KG1 (cell line): ENCODE results near the gene RCAN2.
"Not testable (repeated sequence)": the region's sequence is repeated elsewhere in the genome, so short reads cannot be mapped to it uniquely, and the experiment has no call there.

Experiments used
- DNase-seq: peaks from one replicate; lab custom pipeline; 2025; lab: John Stamatoyannopoulos, UW

Gene RCAN2

DNA sequence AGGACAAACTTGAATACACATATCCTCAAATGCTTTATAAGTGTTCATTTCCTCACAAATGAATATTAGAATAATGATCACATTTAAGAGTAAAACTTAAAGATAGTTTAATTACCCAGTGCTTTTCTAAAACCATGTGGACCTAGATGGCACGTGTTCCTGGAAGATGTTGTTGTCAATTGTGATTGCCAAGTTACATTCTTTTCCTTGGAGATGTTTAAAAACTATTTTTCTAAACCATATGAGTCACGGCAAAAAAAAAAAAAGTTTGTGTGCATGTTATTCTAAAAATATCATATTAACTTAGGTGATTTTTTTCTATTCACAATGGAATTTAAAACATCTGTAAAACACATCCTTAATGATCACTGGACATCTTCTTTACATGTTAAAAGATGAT lies 51.1 kb downstream of the RCAN2 start:
- no peak for DNase-seq

DNA sequence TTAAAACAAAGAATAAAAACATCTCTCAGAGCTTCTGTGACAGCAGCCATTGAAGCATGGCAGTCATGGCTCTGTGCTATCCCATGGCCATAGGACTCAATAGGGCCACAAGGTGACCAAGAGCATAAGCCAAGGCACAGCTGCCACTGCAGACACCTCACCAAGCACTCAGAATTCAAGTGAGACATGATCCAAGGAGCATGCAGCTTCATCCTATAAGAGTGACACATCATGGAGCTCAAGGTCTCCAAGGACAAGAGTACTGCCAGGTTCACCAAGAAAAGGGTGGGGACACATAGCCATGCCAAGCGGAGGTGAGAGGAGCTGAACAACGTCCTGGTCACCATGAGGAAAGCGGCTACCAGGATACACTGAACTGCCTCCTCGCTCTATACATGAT lies 53.0 kb downstream of the RCAN2 start:
- no peak for DNase-seq

DNA sequence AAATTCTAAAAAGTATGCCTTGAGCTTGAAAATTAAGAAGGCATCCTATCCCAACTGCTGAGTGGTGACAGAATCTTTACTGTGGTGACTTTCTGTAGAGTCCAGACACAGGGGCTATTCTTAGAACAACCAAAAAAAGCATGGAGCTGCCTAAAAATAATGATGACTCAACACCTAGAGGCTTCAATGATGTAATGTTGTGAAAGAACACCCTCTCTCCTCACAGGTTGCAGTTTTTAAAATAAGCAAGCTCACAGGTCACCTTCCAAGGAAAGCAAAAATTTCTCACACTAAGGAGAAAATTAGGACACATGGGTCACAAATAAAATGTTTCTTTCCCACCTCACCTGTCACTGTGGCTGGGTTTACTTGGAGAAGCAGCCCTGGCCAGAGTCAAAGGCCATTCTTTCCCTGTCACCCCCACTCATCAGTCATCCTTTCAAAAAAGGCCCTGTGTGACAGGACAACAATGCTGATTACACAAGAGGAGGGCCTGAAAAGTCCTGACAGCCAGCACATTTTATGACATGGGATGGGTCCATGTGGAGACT lies 53.5 kb downstream of the RCAN2 start:
- DNase-seq: no peak

DNA sequence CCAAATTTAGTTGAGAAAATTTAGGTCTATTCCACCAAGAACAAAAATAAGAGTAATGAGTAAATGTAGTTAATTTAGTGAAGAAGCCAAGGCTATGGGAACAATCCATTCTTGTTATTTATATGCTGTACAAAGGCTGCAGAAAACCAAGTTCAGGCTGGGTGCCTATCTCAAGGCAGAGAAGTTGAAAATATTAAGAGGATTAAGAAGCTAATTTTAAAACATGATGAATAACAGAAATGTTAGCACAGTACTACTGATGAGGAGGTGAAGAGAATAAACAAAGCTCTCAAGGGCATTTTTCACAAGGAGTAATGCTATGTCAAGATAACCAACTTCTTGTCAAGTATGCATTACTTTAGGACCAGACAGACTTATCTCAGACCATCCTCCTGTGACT lies 68.6 kb downstream of the RCAN2 start:
- no peak for DNase-seq

DNA sequence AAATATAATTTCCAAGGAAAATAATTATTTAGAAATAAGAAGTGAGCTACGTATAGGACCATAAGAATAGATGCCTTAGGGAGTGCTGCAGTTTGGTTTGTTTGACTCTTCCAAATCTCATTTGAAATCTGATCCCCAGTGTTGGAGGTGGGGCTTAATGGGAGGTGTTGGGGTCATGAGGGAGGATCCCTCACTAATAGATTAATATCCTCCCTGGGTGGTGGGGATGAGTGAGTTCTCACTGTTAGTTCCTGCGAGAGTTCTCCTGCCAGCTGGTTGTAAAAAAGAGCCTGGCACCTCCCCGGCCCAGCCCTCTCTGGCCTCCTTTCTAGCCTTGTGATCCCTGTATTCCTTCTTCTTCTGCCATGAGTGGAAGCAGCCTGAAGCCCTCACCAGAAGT lies 69.3 kb downstream of the RCAN2 start:
- DNase-seq: no peak

DNA sequence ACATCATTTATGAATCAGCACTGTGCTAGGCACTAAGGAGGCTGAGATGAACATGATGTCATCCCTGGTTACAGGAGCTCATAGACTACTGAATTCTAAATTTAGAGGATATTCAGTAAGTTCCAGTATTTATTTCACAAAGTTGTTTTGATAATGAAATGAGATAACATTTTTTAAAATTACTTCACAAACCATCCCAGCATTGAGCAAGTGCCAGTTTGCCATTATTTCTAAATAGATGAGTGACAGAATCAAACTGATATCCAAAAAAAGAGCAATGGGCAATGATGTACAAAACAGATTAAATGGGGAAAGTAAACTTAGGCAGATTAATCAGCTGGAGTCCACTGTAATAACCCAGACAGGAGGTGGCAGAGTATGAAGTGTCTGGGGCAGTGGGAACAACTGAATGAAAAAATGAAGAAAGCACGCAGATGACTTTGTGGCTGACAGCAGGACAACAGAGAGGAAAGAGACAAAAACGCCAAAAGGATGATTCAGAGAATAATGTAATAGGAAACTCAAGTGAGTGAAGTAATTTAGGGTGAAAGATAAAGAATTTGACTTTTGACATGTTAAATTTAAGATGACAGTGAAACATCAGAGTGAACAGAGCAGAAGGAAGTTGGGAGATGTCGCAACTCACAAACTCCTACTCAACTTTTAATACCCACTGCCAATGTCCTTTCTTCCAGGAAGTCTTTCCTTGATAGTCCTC lies 70.2 kb downstream of the RCAN2 start:
- DNase-seq: no peak

DNA sequence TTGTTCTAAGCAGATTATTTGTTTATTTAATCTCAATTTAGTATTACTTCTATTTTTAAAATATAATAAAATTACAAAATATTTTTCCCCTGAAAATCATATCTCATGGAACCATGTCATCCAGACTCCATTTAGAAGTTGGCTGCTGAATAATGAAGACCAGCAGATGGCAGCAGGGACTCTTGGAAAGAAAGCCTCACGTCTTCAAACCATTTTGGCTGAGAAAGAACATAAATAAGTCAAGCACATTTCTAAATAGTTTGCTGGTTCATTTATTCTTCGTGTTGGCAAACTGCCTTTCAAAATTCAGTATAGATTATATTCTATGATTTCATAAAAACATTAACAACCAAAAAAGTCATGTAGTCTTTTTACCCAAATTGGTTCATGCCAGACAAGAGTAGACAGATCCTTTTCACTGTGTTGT lies 71.7 kb downstream of the RCAN2 start:
- peak; percentile 39 for DNase-seq

DNA sequence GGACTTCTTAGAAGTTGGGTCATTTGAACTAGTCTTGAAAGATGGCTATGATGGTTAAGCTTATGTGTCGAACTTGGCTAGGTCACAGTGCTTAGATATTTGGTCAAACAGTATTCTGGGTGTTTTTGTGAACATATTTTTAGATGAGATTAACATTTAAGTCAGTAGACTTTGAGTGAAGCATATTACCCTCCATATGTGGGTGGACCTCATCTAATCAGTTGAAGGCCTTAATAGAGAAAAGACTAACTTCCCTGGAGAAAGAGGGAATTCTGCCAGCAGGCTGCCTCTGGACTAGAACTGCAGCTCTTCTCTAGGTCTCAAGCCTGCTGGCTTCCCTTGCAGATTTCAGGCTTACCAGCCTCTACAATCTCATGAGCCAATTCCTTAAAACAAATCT lies 76.9 kb downstream of the RCAN2 start:
- DNase-seq: no peak

DNA sequence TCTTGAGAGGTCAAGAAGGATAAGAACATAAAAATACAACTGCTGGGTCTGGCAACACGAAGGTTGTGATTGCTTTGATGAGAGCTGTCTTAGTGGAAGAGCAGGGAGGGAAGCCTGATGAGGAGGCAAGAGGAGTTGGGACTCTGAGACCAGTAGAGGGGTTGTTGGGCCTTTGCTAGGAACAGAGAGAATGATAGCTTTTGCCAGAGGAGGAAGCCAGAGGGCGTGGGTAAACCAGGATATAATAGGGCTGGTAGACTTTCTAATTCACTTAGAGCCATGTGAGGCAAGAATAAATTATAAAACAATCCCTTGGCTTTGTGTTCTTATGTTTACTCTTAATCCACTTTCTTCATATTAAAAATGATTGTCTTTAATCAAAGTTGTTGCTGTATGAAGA lies 78.6 kb downstream of the RCAN2 start:
- no peak for DNase-seq

DNA sequence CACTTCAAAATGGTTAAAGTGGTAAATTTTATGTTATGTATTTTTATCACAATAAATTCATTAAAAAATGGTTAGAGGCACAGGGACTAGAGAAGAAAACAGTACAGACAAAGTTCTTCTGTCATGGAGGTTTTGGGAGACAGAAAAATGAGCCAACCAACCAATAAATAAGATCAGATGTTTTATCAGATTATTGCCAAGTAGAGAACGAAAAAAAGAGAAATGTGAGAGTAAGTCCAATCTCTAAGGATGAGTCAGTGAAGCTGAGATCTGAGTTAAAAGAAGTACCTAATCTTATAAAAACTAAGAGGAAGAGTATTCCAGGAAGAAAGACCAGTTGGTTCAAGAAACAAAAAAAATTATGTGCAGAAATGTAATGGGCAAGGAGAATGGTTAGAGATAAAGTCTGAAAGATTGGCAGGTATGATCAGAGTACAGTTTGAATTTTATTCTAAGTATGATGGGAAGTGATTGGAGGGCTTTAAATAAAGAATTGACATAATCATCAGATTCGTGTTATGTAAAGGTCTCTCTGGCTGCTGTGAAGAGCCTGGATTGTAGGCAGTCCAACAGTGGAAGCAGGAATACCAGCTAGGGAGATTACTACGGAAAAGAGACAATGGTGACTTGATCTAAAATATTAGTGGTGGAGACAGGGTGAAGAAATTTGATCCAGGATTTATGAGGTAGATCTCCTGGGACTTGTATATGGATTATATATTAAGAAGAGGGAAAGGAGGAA lies 79.6 kb downstream of the RCAN2 start:
- DNase-seq: no peak

DNA sequence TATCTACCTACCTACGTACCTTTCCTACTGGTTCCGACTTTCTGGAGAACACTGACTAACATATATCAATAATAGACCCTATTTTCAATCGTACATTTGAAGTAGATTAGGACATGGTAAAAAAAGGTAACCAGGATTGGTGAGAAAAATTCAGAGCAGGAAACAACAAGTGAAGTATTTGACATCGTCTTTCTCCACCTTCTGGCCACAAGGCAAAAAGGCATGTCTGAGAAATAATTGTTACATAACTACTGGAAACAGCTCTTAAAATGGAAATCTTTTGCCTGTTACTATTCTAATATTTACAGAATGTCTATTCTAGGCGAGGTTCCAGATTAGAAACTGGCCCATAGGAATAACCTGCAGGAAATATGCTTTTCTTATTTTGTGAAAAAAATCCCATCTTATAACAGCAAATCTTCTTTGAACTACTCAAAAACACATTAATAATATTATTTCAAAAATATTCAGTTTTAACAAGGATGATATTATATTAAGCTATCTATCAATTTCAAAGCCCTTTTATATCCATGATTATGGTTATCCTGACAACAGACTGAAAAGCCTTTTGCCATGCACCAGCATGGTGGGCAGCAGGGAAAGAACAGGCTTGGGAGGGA lies 80.8 kb downstream of the RCAN2 start:
- DNase-seq: peak; percentile 19

DNA sequence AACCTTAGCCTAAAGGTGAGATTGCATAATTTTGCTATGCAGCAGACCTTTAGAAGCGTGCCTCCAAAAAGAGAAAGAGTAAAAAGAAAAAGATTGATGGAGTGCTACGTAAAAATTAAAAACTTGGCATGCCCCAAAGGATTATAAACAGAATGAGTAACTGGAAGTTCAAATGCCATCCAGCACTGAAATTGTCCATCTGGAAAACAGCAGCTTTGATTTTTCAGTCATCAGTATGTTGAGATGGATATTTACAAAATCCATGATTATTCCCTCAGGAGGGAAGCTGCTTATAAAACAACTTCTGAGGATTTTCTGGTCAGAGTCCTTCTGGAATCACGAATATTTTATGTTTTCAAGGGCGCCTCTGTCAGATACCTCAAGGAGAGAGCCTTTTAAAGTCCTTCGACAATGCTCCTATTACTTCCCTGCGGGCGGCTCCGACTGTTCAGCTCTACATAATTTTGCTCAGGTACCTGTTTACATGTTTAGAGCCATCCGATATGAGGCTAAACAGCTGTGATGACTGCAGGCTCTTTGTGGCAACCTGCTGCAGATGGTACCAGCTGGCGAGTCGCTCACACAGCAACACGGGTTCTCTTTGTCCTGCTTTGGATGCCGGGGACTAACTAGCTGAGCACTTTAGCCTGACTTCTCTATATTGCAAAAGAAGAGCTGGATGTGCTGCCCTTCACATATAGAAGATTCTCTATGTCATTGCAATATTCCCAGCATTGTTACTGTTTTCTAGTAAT lies 83.3 kb downstream of the RCAN2 start:
- DNase-seq: no peak

DNA sequence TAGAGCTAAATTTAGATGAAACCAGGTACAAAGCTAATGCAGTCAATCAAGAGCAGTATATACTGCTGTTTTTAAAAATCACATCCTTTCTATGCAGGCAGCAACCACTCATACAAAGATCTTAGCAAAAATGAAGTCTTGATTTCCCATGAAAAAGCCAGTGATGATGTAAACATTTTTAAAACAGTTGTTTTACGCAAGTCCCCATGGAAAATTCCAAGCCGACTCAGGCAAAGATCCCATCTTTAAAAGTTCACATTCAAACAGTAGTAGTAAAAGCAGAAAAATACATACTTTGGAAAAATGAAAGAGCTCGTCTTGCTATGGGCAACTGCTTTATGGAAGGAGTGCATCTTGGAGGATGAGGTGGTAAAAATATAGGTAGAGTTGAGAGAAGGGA lies 84.0 kb downstream of the RCAN2 start:
- no peak for DNase-seq

DNA sequence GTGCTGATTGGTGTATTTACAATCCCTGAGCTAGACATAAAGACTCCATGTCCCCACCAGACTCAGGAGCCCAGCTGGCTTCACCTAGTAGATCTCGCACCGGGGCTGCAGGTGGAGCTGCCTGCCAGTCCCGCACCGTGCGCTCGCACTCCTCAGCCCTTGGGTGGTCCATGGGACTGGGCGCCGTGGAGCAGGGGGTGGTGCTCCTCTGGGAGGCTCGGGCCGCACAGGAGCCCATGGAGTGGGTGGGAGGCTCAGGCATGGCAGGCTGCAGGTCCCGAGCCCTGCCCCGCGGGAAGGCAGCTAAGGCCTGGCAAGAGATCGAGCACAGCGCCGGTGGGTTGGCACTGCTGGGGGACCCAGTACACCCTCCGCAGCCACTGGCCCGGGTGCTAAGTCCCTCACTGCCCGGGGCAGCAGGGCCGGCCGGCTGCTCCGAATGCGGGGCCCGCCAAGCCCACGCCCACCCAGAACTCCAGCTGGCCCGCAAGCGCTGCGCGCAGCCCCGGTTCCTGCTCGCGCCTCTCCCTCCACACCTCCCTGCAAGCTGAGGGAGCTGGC lies 85.5 kb downstream of the RCAN2 start:
- DNase-seq: not testable (repeated sequence)

DNA sequence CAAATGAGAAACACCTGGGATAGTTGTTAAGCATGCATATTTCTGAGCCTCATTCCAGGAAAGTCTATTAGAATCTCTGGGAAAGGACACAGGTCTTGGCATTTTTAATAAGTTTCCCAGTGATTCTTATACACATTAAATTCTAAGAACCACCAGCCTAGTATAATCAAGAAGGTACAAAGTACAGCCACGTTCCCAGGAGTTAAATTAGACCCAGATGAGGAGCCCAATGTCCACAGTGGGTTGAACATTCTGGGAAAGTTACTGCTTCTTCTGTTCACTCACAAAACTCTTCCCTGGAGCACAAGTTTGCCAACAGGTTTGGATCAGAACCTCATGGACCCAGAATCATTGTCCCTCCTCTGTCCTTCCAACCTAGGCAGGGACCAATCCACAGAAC lies 90.4 kb downstream of the RCAN2 start:
- DNase-seq: no peak

DNA sequence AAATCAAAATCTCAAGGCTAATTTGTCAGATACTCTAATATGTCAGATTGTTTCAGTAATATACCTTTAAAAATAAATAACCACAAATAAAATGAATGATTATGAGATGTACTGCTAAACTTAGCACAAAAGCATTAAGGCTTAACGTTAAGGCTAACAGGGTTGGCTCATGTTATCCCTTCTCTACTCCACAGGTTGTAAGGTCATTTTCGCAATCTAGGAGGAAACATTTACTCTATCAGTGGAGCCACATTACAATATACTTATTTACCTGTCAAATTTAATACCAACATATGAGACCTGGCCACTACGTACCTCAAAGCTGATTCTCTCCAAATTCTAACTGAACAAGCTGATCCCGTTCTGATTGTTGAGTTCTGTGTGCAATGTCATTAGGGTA lies 95.7 kb downstream of the RCAN2 start:
- no peak for DNase-seq

DNA sequence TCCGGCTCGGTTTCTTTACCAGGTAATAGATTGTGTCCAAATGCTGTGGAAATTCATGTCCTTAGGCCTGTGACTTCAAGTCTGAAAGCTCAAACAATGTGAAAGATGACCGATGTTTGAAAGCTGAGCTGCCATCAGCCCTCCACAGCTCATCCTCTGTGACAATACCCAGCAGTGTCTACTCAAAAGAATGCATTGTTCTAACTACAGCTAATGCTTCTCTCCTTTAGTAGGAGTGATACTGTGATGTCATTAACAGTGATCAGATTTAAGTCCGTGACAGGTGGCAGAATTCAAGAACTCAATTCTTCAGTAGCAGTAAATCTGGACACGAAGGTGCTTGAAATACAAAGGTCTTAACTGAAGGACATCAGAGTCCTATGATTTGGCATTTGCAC lies 97.3 kb downstream of the RCAN2 start:
- DNase-seq: no peak

DNA sequence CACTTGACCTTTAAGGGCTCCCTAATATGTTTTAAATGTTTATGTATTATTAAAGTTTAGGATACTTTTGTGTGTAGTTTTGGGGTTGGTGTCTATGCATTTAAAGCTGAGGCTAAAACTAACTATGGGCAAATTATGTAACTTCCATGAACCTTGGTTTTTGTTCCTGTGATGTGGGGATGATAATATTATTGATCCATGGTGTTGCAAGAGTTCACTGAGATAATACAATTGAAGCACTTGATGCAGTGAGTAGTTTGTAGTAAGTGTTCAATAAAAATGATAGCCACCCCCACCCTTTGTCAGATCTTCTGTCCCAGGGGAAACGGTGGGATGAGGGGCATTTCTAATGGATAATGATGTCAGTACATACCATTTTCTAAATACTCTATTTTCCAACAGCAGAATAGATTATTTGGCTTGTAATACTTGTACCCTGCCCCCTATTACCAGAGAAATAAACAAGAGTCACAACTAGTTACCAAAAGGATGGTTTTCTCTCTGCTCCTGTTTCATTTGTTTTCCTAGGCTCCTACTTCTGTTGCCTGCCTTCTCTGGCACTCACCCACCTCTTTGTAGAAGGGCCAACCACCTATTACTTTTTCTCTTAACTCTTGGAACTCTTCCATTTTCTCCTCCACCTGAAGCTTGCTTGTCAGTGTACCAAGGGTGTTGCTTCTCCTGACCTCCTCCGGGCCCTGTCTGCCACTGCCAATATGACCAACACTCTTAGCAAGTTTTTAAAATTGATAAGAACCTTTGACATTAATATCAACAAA lies 97.9 kb downstream of the RCAN2 start:
- DNase-seq: no peak

DNA sequence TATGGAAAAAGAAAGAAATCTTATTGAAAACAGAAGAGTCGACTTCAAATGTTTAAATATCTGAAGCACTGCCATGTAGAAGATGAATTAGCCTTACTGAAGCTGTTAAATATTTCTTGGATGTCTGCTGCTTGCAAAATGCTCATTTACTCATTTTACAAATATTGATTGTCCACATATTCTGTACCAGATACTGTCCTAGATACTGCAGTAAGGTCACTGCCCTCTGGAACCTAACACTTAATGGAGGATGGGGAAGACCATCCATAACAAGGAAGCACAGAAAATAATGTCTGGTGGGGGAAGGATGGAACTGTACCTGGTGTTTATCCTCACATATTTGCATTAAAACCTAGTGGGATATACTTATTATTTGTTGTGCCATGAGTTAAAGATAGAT lies 99.0 kb downstream of the RCAN2 start:
- no peak for DNase-seq

DNA sequence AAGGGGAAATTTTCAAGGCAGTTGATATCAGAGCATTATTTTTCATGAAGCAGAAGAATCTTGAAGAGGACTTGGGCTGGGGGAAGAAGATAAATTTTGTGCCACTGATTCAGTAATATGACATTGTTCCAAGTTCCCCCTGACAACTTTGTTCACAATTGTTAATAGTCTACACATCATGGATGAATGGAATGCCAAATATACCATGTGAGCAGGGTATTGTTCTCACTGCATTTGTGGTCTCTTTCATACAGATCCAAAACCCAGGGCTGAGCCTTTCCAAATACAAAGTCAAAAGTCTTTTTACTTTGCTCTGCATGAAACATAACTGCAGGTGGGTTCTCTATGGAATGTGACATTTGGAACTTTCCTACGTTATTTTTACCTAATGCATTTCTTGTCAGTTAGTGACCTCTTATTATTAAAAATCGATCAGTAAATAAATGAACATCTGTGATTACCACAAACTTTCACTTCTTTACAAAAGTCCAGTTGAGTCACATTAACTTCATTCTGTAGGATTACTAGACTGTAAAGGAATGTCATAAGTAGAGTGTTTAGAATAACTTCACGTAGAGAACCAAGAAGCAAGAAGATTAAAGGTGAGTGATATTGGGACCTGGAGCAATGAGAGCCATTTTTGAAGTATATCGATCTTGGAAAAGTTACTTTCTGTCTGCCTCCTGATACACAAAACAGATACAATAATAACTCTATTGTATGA lies 100.9 kb downstream of the RCAN2 start:
- no peak for DNase-seq

DNA sequence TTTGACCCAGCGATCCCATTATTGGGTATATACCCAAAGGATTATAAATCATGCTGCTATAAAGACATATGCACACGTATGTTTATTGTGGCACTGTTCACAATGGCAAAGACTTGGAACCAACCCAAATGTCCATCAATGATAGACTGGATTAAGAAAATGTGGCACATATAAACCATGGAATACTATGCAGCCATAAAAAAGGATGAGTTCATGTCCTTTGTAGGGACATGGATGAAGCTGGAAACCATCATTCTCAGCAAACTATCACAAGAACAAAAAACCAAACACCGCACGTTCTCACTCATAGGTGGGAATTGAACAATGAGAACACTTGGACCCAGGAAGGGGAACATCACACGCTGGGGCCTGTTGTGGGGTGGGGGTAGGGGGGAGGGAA lies 103.5 kb downstream of the RCAN2 start:
- DNase-seq: not testable (repeated sequence)
